WTC11 (cell line): ENCODE measurements around the gene OR52R1. TPM values are rescaled to one million over a fixed set of nuclear protein-coding genes. Genes with fewer than 3 reads are reported as not detected.
A peak's percentile ranks its signal among the peaks of the same experiment; 100 is the strongest.

Source experiments
- ATAC-seq: fragments of 200-7000 bp; cut with Tn5 transposase; 2 replicates; pipeline ENCODE4 v1.10.0; 2021; ENCODE audit warnings: mild to moderate bottlenecking, moderate library complexity
- CTCF ChIA-PET: fragments of 300-600 bp; sonication (Branson Sonifier 250); formaldehyde crosslinking; loops from one replicate; lab custom pipeline; 2021; ENCODE audit warnings: antibody characterized with exemption; lab: Charles Lee
- POLR2A ChIA-PET: fragments of 350-600 bp; sonication (Branson Sonifier 250); formaldehyde crosslinking; loops from one replicate; lab custom pipeline; 2021; ENCODE audit warnings: antibody characterized with exemption; lab: Charles Lee
- DNase-seq: peaks from one replicate; pipeline ENCODE4 v3.0.0; 2021; ENCODE audit warnings: low spot score
- H3K27ac Mint-ChIP-seq: 2 replicates; pipeline ENCODE4 v1.8.0; 2021; ENCODE audit warnings: mixed read lengths
- H3K27me3 Mint-ChIP-seq: 2 replicates; pipeline ENCODE4 v1.8.0; 2021; ENCODE audit warnings: low read depth, mild to moderate bottlenecking, moderate library complexity, mixed read lengths
- H3K36me3 Mint-ChIP-seq: 2 replicates; pipeline ENCODE4 v1.8.0; 2021; ENCODE audit warnings: mixed read lengths
- H3K4me1 Mint-ChIP-seq: 2 replicates; pipeline ENCODE4 v1.8.0; 2022; ENCODE audit warnings: mixed read lengths
- H3K4me3 Mint-ChIP-seq: 2 replicates; pipeline ENCODE4 v1.8.0; 2021; ENCODE audit warnings: mild to moderate bottlenecking, moderate library complexity, mixed read lengths
- H3K9me3 Mint-ChIP-seq: 2 replicates; pipeline ENCODE4 v1.8.0; 2021; ENCODE audit warnings: mixed read lengths
- ATF1 ChIP-seq: sonication (generic); formaldehyde crosslinking; IDR thresholded peaks from 2 replicates; pipeline ENCODE4 v1.8.1; 2023; ENCODE audit warnings: mild to moderate bottlenecking, moderate library complexity, missing genetic modification reagents
- CREB1 ChIP-seq: sonication (generic); formaldehyde crosslinking; IDR thresholded peaks from 2 replicates; pipeline ENCODE4 v1.8.0; 2023; ENCODE audit warnings: mild to moderate bottlenecking, missing genetic modification reagents
- ELF4 ChIP-seq: sonication (generic); formaldehyde crosslinking; IDR thresholded peaks from 2 replicates; pipeline ENCODE4 v1.8.1; 2022; ENCODE audit warnings: low read depth, mild to moderate bottlenecking, moderate library complexity, missing genetic modification reagents
- FOXJ3 ChIP-seq: sonication (generic); formaldehyde crosslinking; IDR thresholded peaks from 2 replicates; pipeline ENCODE4 v1.9.0; 2021; ENCODE audit warnings: missing genetic modification reagents, mild to moderate bottlenecking, borderline replicate concordance
- GABPB1 ChIP-seq: sonication (generic); formaldehyde crosslinking; IDR thresholded peaks from 2 replicates; pipeline ENCODE4 v1.8.1; 2023; ENCODE audit warnings: mild to moderate bottlenecking, missing genetic modification reagents
- GTF2I ChIP-seq: fragments of 250-450 bp; sonication (Bioruptor Pico); conservative IDR thresholded peaks from 2 replicates; pipeline ENCODE4 v1.4.0; 2021; ENCODE audit warnings: mild to moderate bottlenecking
- KAT7 ChIP-seq: sonication (generic); formaldehyde crosslinking; IDR thresholded peaks from 2 replicates; pipeline ENCODE4 v1.8.1; 2023; ENCODE audit warnings: missing genetic modification reagents, mild to moderate bottlenecking, borderline replicate concordance
- NFATC4 ChIP-seq: fragments of 250-450 bp; sonication (Bioruptor Pico); IDR thresholded peaks from 2 replicates; pipeline ENCODE4 v1.9.0; 2021; ENCODE audit warnings: mild to moderate bottlenecking
- NFE2L1 ChIP-seq: sonication (generic); formaldehyde crosslinking; IDR thresholded peaks from 2 replicates; pipeline ENCODE4 v1.8.1; 2023; ENCODE audit warnings: missing genetic modification reagents
- SMAD4 ChIP-seq: sonication (generic); formaldehyde crosslinking; IDR thresholded peaks from 2 replicates; pipeline ENCODE4 v1.8.0; 2022; ENCODE audit warnings: mild to moderate bottlenecking, missing genetic modification reagents
- SOX15 ChIP-seq: fragments of 250-450 bp; sonication (Bioruptor Pico); IDR thresholded peaks from 2 replicates; pipeline ENCODE4 v1.9.0; 2021; ENCODE audit warnings: mild to moderate bottlenecking
- TCF7 ChIP-seq: sonication (generic); formaldehyde crosslinking; IDR thresholded peaks from 2 replicates; pipeline ENCODE4 v1.8.0; 2022; ENCODE audit warnings: mild to moderate bottlenecking, low read depth, missing genetic modification reagents, moderate library complexity
- TP53 ChIP-seq: sonication (generic); formaldehyde crosslinking; IDR thresholded peaks from 2 replicates; pipeline ENCODE4 v1.8.1; 2023; ENCODE audit warnings: mild to moderate bottlenecking, missing genetic modification reagents
- ZNF396 ChIP-seq: fragments of 250-450 bp; sonication (Bioruptor Pico); IDR thresholded peaks from 2 replicates; pipeline ENCODE4 v1.8.0; 2021; ENCODE audit warnings: mild to moderate bottlenecking, moderate library complexity, borderline replicate concordance
- ZNF416 ChIP-seq: fragments of 250-450 bp; sonication (Bioruptor Pico); IDR thresholded peaks from 2 replicates; pipeline ENCODE4 v1.9.0; 2021; ENCODE audit warnings: mild to moderate bottlenecking, inconsistent platforms
- ZNF423 ChIP-seq: fragments of 250-450 bp; sonication (Bioruptor Pico); IDR thresholded peaks from 2 replicates; pipeline ENCODE4 v2.1.2; 2022; ENCODE audit warnings: mild to moderate bottlenecking, moderate library complexity
- total RNA-seq: library from RNA; stranded (reverse); gene quantifications from 3 replicates; pipeline ENCODE4 v1.2.3, GENCODE V29; 2021
- TF ChIP-seq, protein P1 (sequence below): sonication (generic); formaldehyde crosslinking; IDR thresholded peaks from 2 replicates; pipeline ENCODE4 v1.8.0; 2022; ENCODE audit warnings: mild to moderate bottlenecking, missing genetic modification reagents
- TF ChIP-seq, protein P2 (sequence below): sonication (generic); formaldehyde crosslinking; IDR thresholded peaks from 2 replicates; pipeline ENCODE4 v1.8.0; 2022; ENCODE audit warnings: mild to moderate bottlenecking, missing genetic modification reagents
- TF ChIP-seq, protein P3 (sequence below): sonication (generic); formaldehyde crosslinking; IDR thresholded peaks from 2 replicates; pipeline ENCODE4 v1.8.1; 2023; ENCODE audit warnings: mild to moderate bottlenecking, missing genetic modification reagents
- TF ChIP-seq, protein P4 (sequence below): fragments of 250-450 bp; sonication (Bioruptor Pico); IDR thresholded peaks from 2 replicates; pipeline ENCODE4 v1.8.0; 2021; ENCODE audit warnings: mild to moderate bottlenecking
- TF ChIP-seq, protein P5 (sequence below): fragments of 250-450 bp; sonication (Bioruptor Pico); IDR thresholded peaks from 2 replicates; pipeline ENCODE4 v1.9.0; 2021; ENCODE audit warnings: mild to moderate bottlenecking

Gene OR52R1
- total RNA-seq, 1 experiment from 2014 or later, result not detected

DNA sequence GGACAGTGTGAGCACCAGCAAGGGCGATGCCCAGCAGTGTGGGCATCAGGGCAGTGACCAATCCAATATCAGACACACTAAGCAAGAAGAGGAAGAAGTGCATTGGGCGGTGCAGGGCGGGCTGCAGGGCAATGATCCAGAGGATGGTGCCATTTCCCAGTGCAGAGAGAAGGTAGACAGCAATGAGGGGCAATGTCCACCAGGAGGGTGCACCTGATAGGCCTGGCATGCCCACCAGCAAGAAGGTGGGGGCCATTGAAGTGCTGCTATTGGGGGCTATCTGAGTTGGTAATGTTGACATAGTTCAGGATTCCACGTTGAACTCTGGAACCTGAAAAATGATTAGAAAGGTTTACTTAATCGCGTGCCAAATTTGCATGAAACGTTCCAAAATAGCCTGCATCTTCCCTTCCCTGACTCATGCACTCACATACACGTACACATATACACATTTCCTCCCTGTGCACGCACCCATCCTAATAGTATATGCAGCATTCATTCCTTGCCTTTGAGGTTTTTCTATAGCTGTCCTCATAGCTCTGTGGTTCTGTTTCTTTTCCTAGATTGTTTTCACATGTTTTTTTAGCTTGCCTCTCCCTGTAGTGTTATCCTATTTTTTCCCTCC is 44.8 kb upstream of the OR52R1 start, which contains the start of gene OR51S1 (continued):
- TF ChIP-seq CREB1 (CRISPR knock-in tag) (no peak), FOXJ3 (CRISPR knock-in tag) (no peak), ZNF416 (CRISPR knock-in tag) (no peak)
- TF ChIP-seq, protein P1, sequence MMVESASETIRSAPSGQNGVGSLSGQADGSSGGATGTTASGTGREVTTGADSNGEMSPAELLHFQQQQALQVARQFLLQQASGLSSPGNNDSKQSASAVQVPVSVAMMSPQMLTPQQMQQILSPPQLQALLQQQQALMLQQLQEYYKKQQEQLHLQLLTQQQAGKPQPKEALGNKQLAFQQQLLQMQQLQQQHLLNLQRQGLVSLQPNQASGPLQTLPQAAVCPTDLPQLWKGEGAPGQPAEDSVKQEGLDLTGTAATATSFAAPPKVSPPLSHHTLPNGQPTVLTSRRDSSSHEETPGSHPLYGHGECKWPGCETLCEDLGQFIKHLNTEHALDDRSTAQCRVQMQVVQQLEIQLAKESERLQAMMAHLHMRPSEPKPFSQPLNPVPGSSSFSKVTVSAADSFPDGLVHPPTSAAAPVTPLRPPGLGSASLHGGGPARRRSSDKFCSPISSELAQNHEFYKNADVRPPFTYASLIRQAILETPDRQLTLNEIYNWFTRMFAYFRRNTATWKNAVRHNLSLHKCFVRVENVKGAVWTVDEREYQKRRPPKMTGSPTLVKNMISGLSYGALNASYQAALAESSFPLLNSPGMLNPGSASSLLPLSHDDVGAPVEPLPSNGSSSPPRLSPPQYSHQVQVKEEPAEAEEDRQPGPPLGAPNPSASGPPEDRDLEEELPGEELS (CRISPR knock-in tag), result no peak
- TF ChIP-seq, protein P2, sequence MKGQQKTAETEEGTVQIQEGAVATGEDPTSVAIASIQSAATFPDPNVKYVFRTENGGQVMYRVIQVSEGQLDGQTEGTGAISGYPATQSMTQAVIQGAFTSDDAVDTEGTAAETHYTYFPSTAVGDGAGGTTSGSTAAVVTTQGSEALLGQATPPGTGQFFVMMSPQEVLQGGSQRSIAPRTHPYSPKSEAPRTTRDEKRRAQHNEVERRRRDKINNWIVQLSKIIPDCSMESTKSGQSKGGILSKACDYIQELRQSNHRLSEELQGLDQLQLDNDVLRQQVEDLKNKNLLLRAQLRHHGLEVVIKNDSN (CRISPR knock-in tag), result no peak

DNA sequence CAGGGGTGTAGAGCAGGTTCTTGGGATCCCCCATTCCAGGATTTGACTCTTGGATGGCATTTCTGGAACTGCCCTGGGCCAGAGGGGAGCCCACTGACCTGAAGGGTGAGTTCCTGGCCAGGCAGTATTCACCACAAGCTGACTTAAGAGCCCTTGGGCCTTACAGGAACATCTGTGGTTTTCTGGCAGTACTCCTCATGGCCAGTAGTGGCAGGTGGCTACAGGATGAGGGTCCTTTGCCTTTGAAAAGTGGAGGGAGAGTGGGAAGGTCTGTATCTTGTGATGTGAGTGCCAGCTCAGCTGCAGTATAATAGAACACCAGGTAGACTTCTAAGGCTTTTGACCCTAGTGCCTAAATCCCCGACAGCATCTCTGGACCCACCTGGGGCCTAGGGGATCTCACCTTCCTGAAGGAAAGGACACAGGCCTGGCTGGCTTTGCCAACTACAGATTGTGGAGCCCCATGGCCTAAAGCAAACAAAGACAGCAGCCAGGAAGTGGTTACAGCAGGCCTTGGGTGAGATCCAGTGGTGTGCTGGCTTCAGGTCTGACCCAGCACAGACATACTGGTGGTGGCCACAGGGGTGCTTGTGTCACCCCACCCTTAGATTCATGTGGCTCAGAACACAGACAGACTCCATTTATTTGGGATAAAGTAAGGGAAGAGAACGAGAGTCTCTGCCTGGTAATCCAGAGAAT is 35.8 kb upstream of the OR52R1 start:
- ATAC-seq (peak; percentile 78), DNase-seq (no peak)
- Mint-ChIP-seq H3K9me3 (peaks cover 18% of the 10 kb centered on the region), H3K36me3 (no peaks in the 10 kb centered on the region), H3K4me3 (no peak overlapping the region), H3K4me1 (no peaks in the 10 kb centered on the region), H3K27ac (no peak overlapping the region), H3K27me3 (no peaks in the 10 kb centered on the region; the same call in 1 of the 2 replicates)
- TF ChIP-seq ATF1 (CRISPR knock-in tag) (no peak), GTF2I (no peak), ZNF396 (CRISPR knock-in tag) (no peak), KAT7 (no peak), ZNF416 (CRISPR knock-in tag) (no peak), CREB1 (CRISPR knock-in tag) (no peak), TP53 (CRISPR knock-in tag) (no peak), ZNF423 (CRISPR knock-in tag) (no peak), ELF4 (CRISPR knock-in tag) (no peak), SOX15 (CRISPR knock-in tag) (no peak), SMAD4 (CRISPR knock-in tag) (no peak), NFATC4 (no peak), GABPB1 (no peak), TCF7 (CRISPR knock-in tag) (no peak), NFE2L1 (CRISPR knock-in tag) (no peak)
- TF ChIP-seq, protein P3, sequence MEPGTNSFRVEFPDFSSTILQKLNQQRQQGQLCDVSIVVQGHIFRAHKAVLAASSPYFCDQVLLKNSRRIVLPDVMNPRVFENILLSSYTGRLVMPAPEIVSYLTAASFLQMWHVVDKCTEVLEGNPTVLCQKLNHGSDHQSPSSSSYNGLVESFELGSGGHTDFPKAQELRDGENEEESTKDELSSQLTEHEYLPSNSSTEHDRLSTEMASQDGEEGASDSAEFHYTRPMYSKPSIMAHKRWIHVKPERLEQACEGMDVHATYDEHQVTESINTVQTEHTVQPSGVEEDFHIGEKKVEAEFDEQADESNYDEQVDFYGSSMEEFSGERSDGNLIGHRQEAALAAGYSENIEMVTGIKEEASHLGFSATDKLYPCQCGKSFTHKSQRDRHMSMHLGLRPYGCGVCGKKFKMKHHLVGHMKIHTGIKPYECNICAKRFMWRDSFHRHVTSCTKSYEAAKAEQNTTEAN (CRISPR knock-in tag), result no peak
- TF ChIP-seq, protein P4, sequence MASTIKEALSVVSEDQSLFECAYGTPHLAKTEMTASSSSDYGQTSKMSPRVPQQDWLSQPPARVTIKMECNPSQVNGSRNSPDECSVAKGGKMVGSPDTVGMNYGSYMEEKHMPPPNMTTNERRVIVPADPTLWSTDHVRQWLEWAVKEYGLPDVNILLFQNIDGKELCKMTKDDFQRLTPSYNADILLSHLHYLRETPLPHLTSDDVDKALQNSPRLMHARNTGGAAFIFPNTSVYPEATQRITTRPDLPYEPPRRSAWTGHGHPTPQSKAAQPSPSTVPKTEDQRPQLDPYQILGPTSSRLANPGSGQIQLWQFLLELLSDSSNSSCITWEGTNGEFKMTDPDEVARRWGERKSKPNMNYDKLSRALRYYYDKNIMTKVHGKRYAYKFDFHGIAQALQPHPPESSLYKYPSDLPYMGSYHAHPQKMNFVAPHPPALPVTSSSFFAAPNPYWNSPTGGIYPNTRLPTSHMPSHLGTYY (CRISPR knock-in tag), result no peak
- TF ChIP-seq, protein P5, sequence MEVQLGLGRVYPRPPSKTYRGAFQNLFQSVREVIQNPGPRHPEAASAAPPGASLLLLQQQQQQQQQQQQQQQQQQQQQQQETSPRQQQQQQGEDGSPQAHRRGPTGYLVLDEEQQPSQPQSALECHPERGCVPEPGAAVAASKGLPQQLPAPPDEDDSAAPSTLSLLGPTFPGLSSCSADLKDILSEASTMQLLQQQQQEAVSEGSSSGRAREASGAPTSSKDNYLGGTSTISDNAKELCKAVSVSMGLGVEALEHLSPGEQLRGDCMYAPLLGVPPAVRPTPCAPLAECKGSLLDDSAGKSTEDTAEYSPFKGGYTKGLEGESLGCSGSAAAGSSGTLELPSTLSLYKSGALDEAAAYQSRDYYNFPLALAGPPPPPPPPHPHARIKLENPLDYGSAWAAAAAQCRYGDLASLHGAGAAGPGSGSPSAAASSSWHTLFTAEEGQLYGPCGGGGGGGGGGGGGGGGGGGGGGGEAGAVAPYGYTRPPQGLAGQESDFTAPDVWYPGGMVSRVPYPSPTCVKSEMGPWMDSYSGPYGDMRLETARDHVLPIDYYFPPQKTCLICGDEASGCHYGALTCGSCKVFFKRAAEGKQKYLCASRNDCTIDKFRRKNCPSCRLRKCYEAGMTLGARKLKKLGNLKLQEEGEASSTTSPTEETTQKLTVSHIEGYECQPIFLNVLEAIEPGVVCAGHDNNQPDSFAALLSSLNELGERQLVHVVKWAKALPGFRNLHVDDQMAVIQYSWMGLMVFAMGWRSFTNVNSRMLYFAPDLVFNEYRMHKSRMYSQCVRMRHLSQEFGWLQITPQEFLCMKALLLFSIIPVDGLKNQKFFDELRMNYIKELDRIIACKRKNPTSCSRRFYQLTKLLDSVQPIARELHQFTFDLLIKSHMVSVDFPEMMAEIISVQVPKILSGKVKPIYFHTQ (CRISPR knock-in tag), result no peak
- ChIA-PET POLR2A (no interaction called here), CTCF (interaction anchor here (1.0 kb wide), 1 partner anchor 14 kb away, joined by 4 read pairs; no protein-coding TSS in a partner anchor)
